ENCODE data around the gene FTH1. TPM values are rescaled to one million over a fixed set of nuclear protein-coding genes. Genes with fewer than 3 reads are reported as not detected.

The FTH1 gene
- total RNA-seq, 1 experiment from 2014 or later, result 6,804 TPM

DNA sequence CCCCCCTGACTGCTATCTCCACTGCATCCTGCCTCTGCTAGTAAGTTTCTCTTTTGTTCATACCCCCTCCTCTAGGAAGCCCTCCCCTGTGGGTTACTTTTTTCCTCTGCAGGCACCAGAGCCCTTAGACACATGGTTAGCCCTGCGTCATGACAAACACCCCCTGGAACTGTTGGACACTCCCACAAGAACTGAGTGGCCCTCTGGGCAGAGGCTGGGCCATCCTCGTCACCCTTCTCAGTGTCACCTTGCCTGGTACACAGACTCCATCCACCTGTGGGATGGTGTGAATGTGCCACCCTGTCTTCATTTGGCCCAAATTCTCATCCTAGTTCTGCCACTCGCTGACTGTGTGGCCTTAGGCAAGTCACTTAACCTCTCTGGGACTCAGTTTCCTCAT lies 46.0 kb downstream of the FTH1 start:
- no peak overlapping the region for H3K27ac ChIP-seq
- BruUV-seq (replicated peaks), result no TSS peak
- CTCF ChIA-PET, result no interaction called here

GRCh38 chr11:61919705-61920631 lies 47.5 kb downstream of the FTH1 start:
- BruUV-seq (replicated peaks), result no TSS peak
- Histone ChIP-seq H3K36me3 (ENCODE audit: low read depth) (no peaks in the 10 kb centered on the region), H3K4me2 (no peak overlapping the region), H3K27ac (no peak overlapping the region), H3K79me2 (ENCODE audit: low read depth) (no peaks in the 10 kb centered on the region), H3K4me1 (replicated peaks; ENCODE audit: insufficient read depth) (peaks cover 4% of the 10 kb centered on the region; the same call in 1 of the 2 replicates), H3K27me3 (ENCODE audit: insufficient read depth, low read depth) (peaks cover 24% of the 10 kb centered on the region), H3K9me2 (ENCODE audit: insufficient read depth) (no peaks in the 10 kb centered on the region), H3K9me3 (ENCODE audit: insufficient read depth, low read depth) (no peaks in the 10 kb centered on the region), H2AFZ (no peak overlapping the region), H4K20me1 (ENCODE audit: insufficient read depth) (no peaks in the 10 kb centered on the region), H3K4me3 (no peak overlapping the region), H3F3A (ENCODE audit: insufficient read depth, low read depth) (peaks cover 18% of the 10 kb centered on the region; the same call in 1 of the 2 replicates)
- POLR2A ChIA-PET (ENCODE audit: unreplicated experiment), result no interaction called here
- intact Hi-C loops (cut with micrococcal nuclease; ENCODE audit: unreplicated experiment), result no loop called here
- TF ChIP-seq EZH2 (IDR thresholded peaks at IDR 0.05; ENCODE audit: low read depth), result no peak
- TF ChIP-seq, protein P1, sequence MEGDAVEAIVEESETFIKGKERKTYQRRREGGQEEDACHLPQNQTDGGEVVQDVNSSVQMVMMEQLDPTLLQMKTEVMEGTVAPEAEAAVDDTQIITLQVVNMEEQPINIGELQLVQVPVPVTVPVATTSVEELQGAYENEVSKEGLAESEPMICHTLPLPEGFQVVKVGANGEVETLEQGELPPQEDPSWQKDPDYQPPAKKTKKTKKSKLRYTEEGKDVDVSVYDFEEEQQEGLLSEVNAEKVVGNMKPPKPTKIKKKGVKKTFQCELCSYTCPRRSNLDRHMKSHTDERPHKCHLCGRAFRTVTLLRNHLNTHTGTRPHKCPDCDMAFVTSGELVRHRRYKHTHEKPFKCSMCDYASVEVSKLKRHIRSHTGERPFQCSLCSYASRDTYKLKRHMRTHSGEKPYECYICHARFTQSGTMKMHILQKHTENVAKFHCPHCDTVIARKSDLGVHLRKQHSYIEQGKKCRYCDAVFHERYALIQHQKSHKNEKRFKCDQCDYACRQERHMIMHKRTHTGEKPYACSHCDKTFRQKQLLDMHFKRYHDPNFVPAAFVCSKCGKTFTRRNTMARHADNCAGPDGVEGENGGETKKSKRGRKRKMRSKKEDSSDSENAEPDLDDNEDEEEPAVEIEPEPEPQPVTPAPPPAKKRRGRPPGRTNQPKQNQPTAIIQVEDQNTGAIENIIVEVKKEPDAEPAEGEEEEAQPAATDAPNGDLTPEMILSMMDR (conservative IDR thresholded peaks at IDR 0.05), result no peak
- no peak for DNase-seq
- CTCF ChIA-PET, result no interaction called here

More for the DNA sequence above, 46.0 kb downstream of the FTH1 start:
- POLR2A ChIA-PET (ENCODE audit: unreplicated experiment), result no interaction called here
- Histone ChIP-seq H3K4me2 (no peak overlapping the region), H3K27me3 (ENCODE audit: insufficient read depth, low read depth) (peaks cover 24% of the 10 kb centered on the region), H3K79me2 (ENCODE audit: low read depth) (no peaks in the 10 kb centered on the region), H3K4me1 (replicated peaks; ENCODE audit: insufficient read depth) (peaks cover 4% of the 10 kb centered on the region; the same call in 1 of the 2 replicates), H2AFZ (no peak overlapping the region), H4K20me1 (ENCODE audit: insufficient read depth) (no peaks in the 10 kb centered on the region), H3K36me3 (ENCODE audit: low read depth) (no peaks in the 10 kb centered on the region), H3F3A (ENCODE audit: insufficient read depth, low read depth) (peaks cover 11% of the 10 kb centered on the region; the same call in 1 of the 2 replicates), H3K4me3 (no peak overlapping the region), H3K9me3 (ENCODE audit: insufficient read depth, low read depth) (no peaks in the 10 kb centered on the region), H3K9me2 (ENCODE audit: insufficient read depth) (no peaks in the 10 kb centered on the region)
- no peak for TF ChIP-seq EZH2 (IDR thresholded peaks at IDR 0.05; ENCODE audit: low read depth)
- TF ChIP-seq, protein P1 (conservative IDR thresholded peaks at IDR 0.05), result no peak
- intact Hi-C loops (cut with micrococcal nuclease; ENCODE audit: unreplicated experiment), result no loop called here
- DNase-seq, result no peak

DNA sequence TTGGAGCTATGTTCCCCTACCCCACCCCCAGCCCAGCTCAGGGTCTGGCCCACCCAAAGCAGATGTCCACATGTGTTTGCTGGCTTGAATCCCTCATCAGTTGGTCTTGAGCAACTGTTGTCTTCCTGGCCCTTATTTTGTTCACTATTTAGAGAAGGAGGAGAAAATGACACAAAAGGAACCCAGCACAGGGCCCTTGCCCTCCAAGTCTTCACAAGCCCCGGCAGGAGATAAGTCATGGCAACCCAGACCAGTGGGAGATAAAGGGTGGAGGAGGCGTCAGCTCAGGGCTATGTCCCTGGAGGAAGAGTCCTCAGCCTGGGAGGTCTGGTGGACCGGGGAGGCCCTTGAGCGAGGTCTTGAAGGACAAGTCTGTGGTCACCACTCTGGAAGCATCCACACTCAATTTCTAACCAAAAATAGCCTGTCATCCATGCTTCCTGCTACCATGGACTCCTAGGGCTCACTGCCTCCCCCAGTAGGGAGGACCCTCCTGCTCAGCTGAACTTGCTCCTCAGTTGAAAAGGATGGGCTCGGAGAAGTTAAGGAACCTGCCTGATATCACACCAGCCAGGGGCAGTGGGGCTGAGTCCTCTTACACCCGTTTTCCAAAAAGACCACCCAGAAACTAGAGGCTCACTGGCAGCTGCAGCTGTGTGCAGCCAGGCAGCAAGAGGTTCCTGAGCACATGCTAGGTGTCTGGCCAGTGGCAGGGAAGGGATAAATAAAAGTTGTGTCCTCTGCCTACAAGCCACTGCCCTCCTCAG lies 48.3 kb downstream of the FTH1 start:
- CTCF ChIA-PET, result no interaction called here
- H3F3A ChIP-seq (ENCODE audit: insufficient read depth, low read depth), result peaks cover 20% of the 10 kb centered on the region; the same call in 1 of the 2 replicates
- peaks cover 4% of the 10 kb centered on the region; the same call in 1 of the 2 replicates for H3K4me1 ChIP-seq (replicated peaks; ENCODE audit: insufficient read depth)
- H3K4me3 ChIP-seq, result no peak overlapping the region
- TF ChIP-seq, protein P1 (conservative IDR thresholded peaks at IDR 0.05), result no peak
- no peak for TF ChIP-seq EZH2 (IDR thresholded peaks at IDR 0.05; ENCODE audit: low read depth)
- no TSS peak for BruUV-seq (replicated peaks)
- peaks cover 24% of the 10 kb centered on the region for H3K27me3 ChIP-seq (ENCODE audit: insufficient read depth, low read depth)
- H3K9me2 ChIP-seq (ENCODE audit: insufficient read depth), result no peaks in the 10 kb centered on the region
- no peak overlapping the region for H2AFZ ChIP-seq
- intact Hi-C loops (cut with micrococcal nuclease; ENCODE audit: unreplicated experiment), result no loop called here
- no peaks in the 10 kb centered on the region for H3K79me2 ChIP-seq (ENCODE audit: low read depth)
- POLR2A ChIA-PET (ENCODE audit: unreplicated experiment), result interaction anchor here (0.6 kb wide), 1 partner anchor 45 kb away, joined by 5 read pairs; no protein-coding TSS in a partner anchor
- H3K36me3 ChIP-seq (ENCODE audit: low read depth), result no peaks in the 10 kb centered on the region
- DNase-seq, result no peak
- H4K20me1 ChIP-seq (ENCODE audit: insufficient read depth), result no peaks in the 10 kb centered on the region
- no peaks in the 10 kb centered on the region for H3K9me3 ChIP-seq (ENCODE audit: insufficient read depth, low read depth)
- no peak overlapping the region for H3K4me2 ChIP-seq
- H3K27ac ChIP-seq, result no peak overlapping the region

Measured in PC-9 (cell line).